DMS79 (cell line): ENCODE results near the gene GNAT3.

Experiments used
- DNase-seq: peaks from one replicate; lab custom pipeline; 2025; lab: John Stamatoyannopoulos, UW

Gene GNAT3

DNA sequence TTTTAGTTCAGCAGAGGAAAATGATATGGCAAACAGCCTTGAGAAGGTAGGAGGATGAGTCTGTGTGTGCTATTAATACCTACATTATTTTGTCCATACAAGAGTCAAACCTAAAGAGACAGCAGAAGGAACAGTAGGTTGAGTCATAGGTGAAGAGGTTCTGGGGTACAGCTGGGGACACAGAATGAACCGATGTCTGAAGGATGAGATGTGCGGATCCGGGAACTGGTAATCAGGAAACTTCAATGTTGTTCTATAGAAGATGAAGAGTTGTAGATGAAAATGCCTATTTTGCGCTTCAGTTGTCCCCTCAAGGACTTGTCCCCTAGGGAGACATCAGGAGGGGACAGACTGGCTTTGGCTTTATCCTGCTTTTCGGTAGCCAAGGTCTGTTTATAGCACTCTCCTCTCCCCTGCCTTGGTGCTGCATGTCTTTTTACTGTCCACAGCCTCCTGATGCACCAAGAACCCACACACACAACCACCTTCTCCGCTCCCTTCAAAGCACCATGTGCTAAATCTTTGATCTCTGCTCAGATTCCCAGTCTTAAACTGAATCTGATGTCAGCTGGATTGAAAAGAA, 94.6 kb downstream of the GNAT3 start:
- DNase-seq: no peak

DNA sequence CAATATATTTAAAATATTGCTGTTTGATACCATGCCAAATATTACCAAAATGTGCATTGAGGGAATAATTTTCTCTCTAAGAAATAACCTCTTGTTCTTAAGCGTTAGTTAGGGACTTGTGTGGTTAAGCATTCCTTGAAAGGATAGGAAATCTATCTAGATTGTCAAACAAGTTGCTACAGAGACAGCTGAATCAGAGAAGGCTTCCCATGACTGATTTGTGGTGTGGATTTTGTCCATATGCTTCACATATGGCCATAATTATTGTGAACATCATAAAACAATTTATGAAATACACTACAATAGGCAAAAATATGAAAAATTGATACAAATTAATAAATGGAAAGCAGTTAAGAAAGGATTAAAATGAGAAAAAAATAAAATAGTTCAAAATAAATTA, 96.3 kb downstream of the GNAT3 start:
- no peak for DNase-seq

- no peak for DNase-seq
Observed at GRCh38 chr7:80415114-80415513, 96.8 kb downstream of the GNAT3 start.

DNA sequence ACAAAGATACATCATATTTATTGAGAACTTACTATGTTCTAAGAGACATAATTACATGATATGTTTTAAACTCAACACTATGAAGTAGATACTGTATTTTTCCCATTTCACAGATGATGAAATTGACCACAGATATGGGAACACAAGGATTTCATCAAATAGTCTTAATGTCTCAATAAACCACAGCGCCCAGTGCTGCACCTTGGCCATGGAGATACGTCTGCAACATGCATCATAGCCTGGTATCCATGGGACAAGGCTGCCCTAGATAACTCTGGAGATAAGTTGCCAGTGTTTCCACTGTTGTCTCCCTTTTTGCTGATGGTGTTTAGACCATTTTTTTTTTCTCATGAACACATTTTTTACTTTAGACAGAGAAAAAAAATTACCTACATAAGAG, 97.5 kb downstream of the GNAT3 start:
- no peak for DNase-seq

- DNase-seq: no peak
Observed at GRCh38 chr7:80413383-80413945, 98.4 kb downstream of the GNAT3 start.

GRCh38 chr7:80412842-80413241, 99.0 kb downstream of the GNAT3 start:
- DNase-seq: no peak

- no peak for DNase-seq
Observed at GRCh38 chr7:80411621-80412020, 100.2 kb downstream of the GNAT3 start.

GRCh38 chr7:80410081-80410480, 101.8 kb downstream of the GNAT3 start:
- DNase-seq: no peak
